ENCODE results near the gene ATP5MC2. TPM values are rescaled to one million over a fixed set of nuclear protein-coding genes. Genes with fewer than 3 reads are reported as not detected.

ATP5MC2 gene
- total RNA-seq, 2 donors from 2014 or later = 481 to 659 TPM

- Histone ChIP-seq H3K36me3 (peaks cover 87% of the 10 kb centered on the region), H3K4me1 (peaks cover 0 to 16% of the 10 kb centered on the region in 2 donors), H3K9me3 (no peaks in the 10 kb centered on the region), H3K27ac (no peak overlapping the region), H3K4me3 (no peak overlapping the region), H3K27me3 (no peaks in the 10 kb centered on the region)
- TF ChIP-seq, protein P1, sequence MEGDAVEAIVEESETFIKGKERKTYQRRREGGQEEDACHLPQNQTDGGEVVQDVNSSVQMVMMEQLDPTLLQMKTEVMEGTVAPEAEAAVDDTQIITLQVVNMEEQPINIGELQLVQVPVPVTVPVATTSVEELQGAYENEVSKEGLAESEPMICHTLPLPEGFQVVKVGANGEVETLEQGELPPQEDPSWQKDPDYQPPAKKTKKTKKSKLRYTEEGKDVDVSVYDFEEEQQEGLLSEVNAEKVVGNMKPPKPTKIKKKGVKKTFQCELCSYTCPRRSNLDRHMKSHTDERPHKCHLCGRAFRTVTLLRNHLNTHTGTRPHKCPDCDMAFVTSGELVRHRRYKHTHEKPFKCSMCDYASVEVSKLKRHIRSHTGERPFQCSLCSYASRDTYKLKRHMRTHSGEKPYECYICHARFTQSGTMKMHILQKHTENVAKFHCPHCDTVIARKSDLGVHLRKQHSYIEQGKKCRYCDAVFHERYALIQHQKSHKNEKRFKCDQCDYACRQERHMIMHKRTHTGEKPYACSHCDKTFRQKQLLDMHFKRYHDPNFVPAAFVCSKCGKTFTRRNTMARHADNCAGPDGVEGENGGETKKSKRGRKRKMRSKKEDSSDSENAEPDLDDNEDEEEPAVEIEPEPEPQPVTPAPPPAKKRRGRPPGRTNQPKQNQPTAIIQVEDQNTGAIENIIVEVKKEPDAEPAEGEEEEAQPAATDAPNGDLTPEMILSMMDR (IDR thresholded peaks at IDR 0.05) = no peak
- no peak for DNase-seq (ENCODE audit: low spot score)
Measured at GRCh38 chr12:53667080-53667479, 8.8 kb downstream of the ATP5MC2 start.

DNA sequence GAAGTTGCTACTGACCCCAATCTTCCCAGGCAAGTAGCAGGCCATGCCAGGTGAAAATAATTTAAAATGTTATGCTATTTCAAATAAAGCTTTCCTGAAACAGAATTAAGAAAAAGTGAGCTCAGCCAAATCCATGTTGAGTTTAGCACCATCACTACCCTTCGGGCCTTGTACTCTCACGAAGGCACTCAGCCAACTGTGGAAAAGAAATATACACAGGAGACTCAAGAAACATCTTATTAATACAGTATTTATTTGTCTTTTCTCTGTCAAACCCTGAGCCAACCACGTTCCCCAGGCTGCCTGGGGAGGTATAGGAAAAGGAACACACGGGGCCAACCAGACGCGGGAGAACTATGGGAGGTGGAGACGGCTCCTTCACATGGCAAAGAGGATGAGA, 10.9 kb downstream of the ATP5MC2 start:
- Histone ChIP-seq H3K27ac (no peak overlapping the region), H3K27me3 (no peaks in the 10 kb centered on the region), H3K4me1 (peaks cover 0 to 19% of the 10 kb centered on the region in 2 donors), H3K9me3 (no peaks in the 10 kb centered on the region), H3K36me3 (peaks cover 67% of the 10 kb centered on the region), H3K4me3 (no peak overlapping the region)
- TF ChIP-seq, protein P1 (IDR thresholded peaks at IDR 0.05) = no peak
- no peak for DNase-seq (ENCODE audit: low spot score)

GRCh38 chr12:53664191-53664590, 11.7 kb downstream of the ATP5MC2 start:
- H3K36me3 ChIP-seq = peaks cover 59% of the 10 kb centered on the region
- H3K4me1 ChIP-seq = peaks cover 0 to 23% of the 10 kb centered on the region in 2 donors
- TF ChIP-seq, protein P1 (IDR thresholded peaks at IDR 0.05) = no peak
- no peak overlapping the region for H3K27ac ChIP-seq
- H3K4me3 ChIP-seq = no peak overlapping the region
- no peaks in the 10 kb centered on the region for H3K27me3 ChIP-seq
- DNase-seq (ENCODE audit: low spot score) = no peak
- no peaks in the 10 kb centered on the region for H3K9me3 ChIP-seq

DNA sequence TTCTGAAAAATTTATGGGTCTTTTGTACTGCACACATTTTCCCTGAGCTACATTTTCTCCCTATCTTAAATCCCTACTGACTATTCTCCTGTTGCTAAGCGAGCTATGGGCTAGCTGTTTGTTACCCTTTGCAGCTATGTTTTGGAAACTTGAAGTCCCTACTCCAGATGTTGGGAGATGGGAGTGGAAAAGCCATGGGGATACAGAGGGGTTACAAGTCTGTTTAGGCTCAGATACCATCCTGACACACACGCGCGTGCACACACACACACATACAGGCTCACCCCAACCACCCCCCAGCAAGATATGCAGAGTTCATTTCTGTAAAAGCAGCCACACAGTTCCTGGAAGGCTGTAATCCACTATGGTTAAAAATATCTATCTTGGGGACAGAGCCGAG, 15.8 kb downstream of the ATP5MC2 start:
- Histone ChIP-seq H3K36me3 (peaks cover 20% of the 10 kb centered on the region), H3K9me3 (no peaks in the 10 kb centered on the region), H3K27ac (peak overlapping the region; percentile 82 to 89), H3K4me3 (no peak overlapping the region), H3K4me1 (peaks cover 0 to 34% of the 10 kb centered on the region in 2 donors), H3K27me3 (no peaks in the 10 kb centered on the region)
- TF ChIP-seq, protein P1 (IDR thresholded peaks at IDR 0.05) = no peak
- no peak for DNase-seq (ENCODE audit: low spot score)

- Histone ChIP-seq H3K4me1 (peaks cover 0 to 34% of the 10 kb centered on the region in 2 donors), H3K4me3 (peak overlapping the region in 1 of 2 donors; percentile 3), H3K9me3 (no peaks in the 10 kb centered on the region), H3K27ac (peak overlapping the region; percentile 82 to 89), H3K36me3 (peaks cover 15% of the 10 kb centered on the region), H3K27me3 (no peaks in the 10 kb centered on the region)
- no peak for DNase-seq (ENCODE audit: low spot score)
- TF ChIP-seq, protein P1 (IDR thresholded peaks at IDR 0.05) = no peak
Measured at GRCh38 chr12:53659571-53659981, 16.3 kb downstream of the ATP5MC2 start.

GRCh38 chr12:53659011-53659551, 16.8 kb downstream of the ATP5MC2 start:
- Histone ChIP-seq H3K36me3 (peaks cover 10% of the 10 kb centered on the region), H3K27me3 (no peaks in the 10 kb centered on the region), H3K9me3 (no peaks in the 10 kb centered on the region), H3K4me3 (peak overlapping the region in 1 of 2 donors; percentile 3), H3K27ac (peak overlapping the region; percentile 82 to 89), H3K4me1 (peaks cover 0 to 34% of the 10 kb centered on the region in 2 donors)
- peak; percentile 82 for DNase-seq (ENCODE audit: low spot score)
- TF ChIP-seq, protein P1 (IDR thresholded peaks at IDR 0.05) = no peak

Data from right atrium auricular region (tissue), 2 donors.